Transverse colon (tissue), 4 donors: ENCODE measurements around the gene GABRG3. TPM values are rescaled to one million over a fixed set of nuclear protein-coding genes. Genes with fewer than 3 reads are reported as not detected.

Experiments
- DNase-seq: peaks from one replicate; pipeline ENCODE4 v3.0.0-alpha.2; 2019
- H3K27ac ChIP-seq, 4 donors: fragments of 200-600 bp; sonication (generic); 2 replicates each; pipeline ENCODE4 v1.5.1; 2016 to 2018; ENCODE audit warnings: inconsistent platforms in 4 of 4
- H3K27me3 ChIP-seq: fragments of 200-600 bp; sonication (generic); 2 replicates; pipeline ENCODE4 v1.5.1; 2017; ENCODE audit warnings: inconsistent platforms
- H3K36me3 ChIP-seq, 4 donors: fragments of 200-600 bp; sonication (generic); 2 replicates each; pipeline ENCODE4 v1.5.1; 2017 to 2019; ENCODE audit warnings: inconsistent platforms in 4 of 4
- H3K4me1 ChIP-seq, 4 donors: fragments of 200-600 bp; sonication (generic); 2 replicates each; pipeline ENCODE4 v1.5.1; 2017 to 2020; ENCODE audit warnings: inconsistent platforms in 4 of 4
- H3K4me3 ChIP-seq, 4 donors: fragments of 200-600 bp; sonication (generic); 1 replicate in 1 of 4; 2 replicates in 3 of 4; pipeline versions ENCODE4 v1.5.1 to v1.6.1; 2017 to 2019; ENCODE audit warnings: inconsistent platforms in 4 of 4
- H3K9me3 ChIP-seq, 2 donors: fragments of 200-600 bp; sonication (generic); 2 replicates each; pipeline ENCODE4 v1.5.1; 2017 to 2019; ENCODE audit warnings: inconsistent platforms in 2 of 2
- EP300 ChIP-seq: sonication (generic); formaldehyde crosslinking; IDR thresholded peaks from one replicate; pipeline ENCODE4 v1.6.1; 2017; ENCODE audit warnings: antibody characterized with exemption, low read depth
- POLR2A ChIP-seq: fragments of 450-650 bp; IDR thresholded peaks from one replicate; pipeline ENCODE4 v1.6.1; 2016; ENCODE audit warnings: antibody characterized with exemption, mild to moderate bottlenecking, moderate library complexity
- POLR2AphosphoS5 ChIP-seq, 3 donors: sonication (generic); formaldehyde crosslinking; IDR thresholded peaks; one replicate each; pipeline ENCODE4 v1.6.1; 2016; ENCODE audit warnings: antibody characterized with exemption in 3 of 3
- WGBS, 2 donors: methylation state at CpG; one replicate each; pipeline ENCODE4 v1.1.5; 2018; ENCODE audit warnings: low coverage in 1 of 2; 5-methylcytosine and 5-hydroxymethylcytosine counted together
- in situ Hi-C, 4 donors: fragments of 200-750 bp; cut with MboI; loops; one replicate each; pipeline versions ENCODE4 v1.15.0 to v1.15.1; 2017; ENCODE audit warnings: low sequenced_read_pairs in 3 of 4, low pct_ligation_motif_present in 1 of 4, low pct_unique_long_range_greater_than_20kb in 1 of 4
- intact Hi-C: fragments of 100-400 bp; cut with DNase I; formaldehyde crosslinking; loops from one replicate; pipeline ENCODE4 v1.15.1; 2023; ENCODE audit warnings: low total_unique reads
- total RNA-seq, 4 donors: library from RNA; depleted of rRNA; stranded (reverse); fragments of >200 nt; gene quantifications; one replicate each; pipeline ENCODE4 v1.1.0, GENCODE V29; 2016
- TF ChIP-seq, protein P1 (sequence below), 5 experiments: fragments of 200-600 bp in 3 of 5; fragments of 450-650 bp in 2 of 5; sonication (generic) in 3 of 5; IDR thresholded peaks; 1 replicate in 2 of 5; 2 replicates in 3 of 5; pipeline ENCODE4 v1.5.1; 2016 to 2017; ENCODE audit warnings: antibody characterized with exemption in 5 of 5, inconsistent platforms in 3 of 5, mild to moderate bottlenecking in 2 of 5, moderate library complexity in 1 of 5

GABRG3 gene
- total RNA-seq, 4 donors from 2014 or later, result not detected

DNA sequence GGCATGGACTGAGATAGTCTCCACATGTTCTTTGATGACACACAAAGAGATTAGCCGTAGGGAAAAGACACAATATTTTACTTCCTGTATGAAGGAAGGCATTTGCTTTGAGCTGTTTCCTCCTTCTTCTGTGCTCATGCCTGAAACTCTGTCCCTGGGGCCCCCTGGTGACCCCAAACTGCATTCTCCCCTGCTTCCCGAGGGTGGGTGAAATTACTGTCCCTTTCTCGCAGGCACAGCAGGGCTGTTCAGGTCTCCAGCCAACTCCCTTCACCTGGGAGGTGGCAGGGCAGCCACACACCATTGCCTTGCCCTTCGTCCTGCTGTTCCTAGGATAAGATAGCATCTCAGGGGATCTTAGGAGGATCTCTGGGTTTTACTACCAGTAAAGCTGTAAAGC is 79.2 kb downstream of the GABRG3 start:
- intact Hi-C loops, result no loop called here
- in situ Hi-C loops, result loop anchor here in 1 of 4 donors (25.0 kb wide), 1 partner anchor 112 kb away; no protein-coding TSS in a partner anchor
- Histone ChIP-seq H3K27me3 (no peaks in the 10 kb centered on the region), H3K4me3 (no peak overlapping the region), H3K36me3 (no peaks in the 10 kb centered on the region), H3K9me3 (no peaks in the 10 kb centered on the region), H3K4me1 (no peaks in the 10 kb centered on the region), H3K27ac (no peak overlapping the region)
- 38% methylated on average over 4 of the region's 4 CpGs; no CpG with 5 or more reads in 1 of the 2 donors for WGBS, 2 donors
- DNase-seq, result no peak
- TF ChIP-seq EP300 (no peak), POLR2A (no peak), POLR2AphosphoS5 (IDR thresholded peaks at IDR 0.05) (no peak)
- TF ChIP-seq, protein P1, sequence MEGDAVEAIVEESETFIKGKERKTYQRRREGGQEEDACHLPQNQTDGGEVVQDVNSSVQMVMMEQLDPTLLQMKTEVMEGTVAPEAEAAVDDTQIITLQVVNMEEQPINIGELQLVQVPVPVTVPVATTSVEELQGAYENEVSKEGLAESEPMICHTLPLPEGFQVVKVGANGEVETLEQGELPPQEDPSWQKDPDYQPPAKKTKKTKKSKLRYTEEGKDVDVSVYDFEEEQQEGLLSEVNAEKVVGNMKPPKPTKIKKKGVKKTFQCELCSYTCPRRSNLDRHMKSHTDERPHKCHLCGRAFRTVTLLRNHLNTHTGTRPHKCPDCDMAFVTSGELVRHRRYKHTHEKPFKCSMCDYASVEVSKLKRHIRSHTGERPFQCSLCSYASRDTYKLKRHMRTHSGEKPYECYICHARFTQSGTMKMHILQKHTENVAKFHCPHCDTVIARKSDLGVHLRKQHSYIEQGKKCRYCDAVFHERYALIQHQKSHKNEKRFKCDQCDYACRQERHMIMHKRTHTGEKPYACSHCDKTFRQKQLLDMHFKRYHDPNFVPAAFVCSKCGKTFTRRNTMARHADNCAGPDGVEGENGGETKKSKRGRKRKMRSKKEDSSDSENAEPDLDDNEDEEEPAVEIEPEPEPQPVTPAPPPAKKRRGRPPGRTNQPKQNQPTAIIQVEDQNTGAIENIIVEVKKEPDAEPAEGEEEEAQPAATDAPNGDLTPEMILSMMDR (IDR thresholded peaks at IDR 0.05), result no peak

DNA sequence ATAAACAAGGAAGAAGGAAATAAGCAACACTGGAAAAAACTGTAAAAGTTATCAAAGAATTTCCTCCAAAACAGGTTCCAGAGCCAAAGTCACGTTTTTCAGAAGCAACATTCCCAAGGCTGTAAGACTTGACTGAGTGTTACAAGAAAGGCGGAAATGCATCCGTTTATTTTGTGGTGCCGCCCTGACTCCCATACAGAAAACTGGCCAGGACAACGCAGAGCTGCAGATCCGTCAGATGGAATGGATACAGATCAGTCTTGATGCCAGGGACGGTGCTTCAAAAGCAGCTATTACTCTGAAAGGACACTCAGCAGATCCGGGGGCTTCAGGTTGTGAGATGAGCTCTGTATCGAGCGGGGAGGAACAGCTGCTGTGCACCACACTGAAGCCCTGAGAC is 83.4 kb downstream of the GABRG3 start:
- Histone ChIP-seq H3K36me3 (no peaks in the 10 kb centered on the region), H3K27me3 (no peaks in the 10 kb centered on the region), H3K9me3 (no peaks in the 10 kb centered on the region), H3K4me1 (no peaks in the 10 kb centered on the region), H3K4me3 (no peak overlapping the region), H3K27ac (no peak overlapping the region)
- DNase-seq, result no peak
- TF ChIP-seq POLR2A (no peak), POLR2AphosphoS5 (IDR thresholded peaks at IDR 0.05) (no peak), EP300 (no peak)
- TF ChIP-seq, protein P1 (IDR thresholded peaks at IDR 0.05), result no peak
- in situ Hi-C loops (loop anchor here in 1 of 4 donors (25.0 kb wide), 1 partner anchor 108 kb away; no protein-coding TSS in a partner anchor), intact Hi-C loops (no loop called here)
- 33 to 77% methylated on average over 2 to 10 of the region's 10 CpGs for WGBS, 2 donors

DNA sequence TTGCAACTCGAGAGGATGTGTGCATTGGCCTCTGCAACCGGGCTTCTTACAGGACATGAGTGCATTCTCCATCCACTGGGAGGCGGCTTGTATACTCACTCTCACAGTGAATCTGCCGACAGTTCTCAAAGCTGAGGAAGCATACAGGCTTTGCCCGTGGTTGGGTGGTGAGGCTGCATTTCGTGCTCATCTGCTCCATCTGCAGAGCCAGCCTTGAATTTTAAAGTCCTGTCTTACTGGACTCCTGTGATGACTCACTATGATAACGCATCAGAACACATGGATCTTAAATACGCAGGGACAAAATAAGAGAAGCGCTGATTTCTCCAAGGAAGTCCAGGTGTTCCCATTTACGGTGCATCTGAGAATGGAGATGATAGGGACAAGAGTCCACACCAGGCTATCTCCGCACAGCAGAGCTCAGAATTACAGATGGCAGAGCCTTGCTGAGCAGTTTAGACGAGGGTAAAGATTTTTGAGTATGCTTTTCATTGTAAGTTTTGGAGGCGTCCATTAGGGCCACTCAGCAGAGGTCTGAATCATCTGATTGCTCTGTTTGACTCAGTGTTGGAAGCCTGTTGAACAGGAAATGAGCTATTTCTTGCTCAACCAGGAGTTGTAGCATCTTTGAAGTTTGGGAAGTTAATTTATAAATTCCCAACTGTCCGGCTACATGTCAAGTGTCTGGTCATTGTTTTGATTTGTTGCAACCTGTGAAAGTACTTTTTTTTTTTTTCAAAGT is 87.1 kb downstream of the GABRG3 start:
- Histone ChIP-seq H3K9me3 (no peaks in the 10 kb centered on the region), H3K36me3 (no peaks in the 10 kb centered on the region), H3K4me3 (no peak overlapping the region), H3K27ac (no peak overlapping the region), H3K4me1 (no peaks in the 10 kb centered on the region), H3K27me3 (no peaks in the 10 kb centered on the region)
- no peak for DNase-seq
- intact Hi-C loops, result no loop called here
- WGBS, 2 donors, result 79 to 82% methylated on average over 11 to 14 of the region's 14 CpGs
- in situ Hi-C loops, result loop anchor here in 1 of 4 donors (25.0 kb wide), 1 partner anchor 104 kb away; no protein-coding TSS in a partner anchor
- no peak for TF ChIP-seq POLR2A
- TF ChIP-seq, protein P1 (IDR thresholded peaks at IDR 0.05), result no peak
- TF ChIP-seq POLR2AphosphoS5 (IDR thresholded peaks at IDR 0.05), result no peak
- no peak for TF ChIP-seq EP300

DNA sequence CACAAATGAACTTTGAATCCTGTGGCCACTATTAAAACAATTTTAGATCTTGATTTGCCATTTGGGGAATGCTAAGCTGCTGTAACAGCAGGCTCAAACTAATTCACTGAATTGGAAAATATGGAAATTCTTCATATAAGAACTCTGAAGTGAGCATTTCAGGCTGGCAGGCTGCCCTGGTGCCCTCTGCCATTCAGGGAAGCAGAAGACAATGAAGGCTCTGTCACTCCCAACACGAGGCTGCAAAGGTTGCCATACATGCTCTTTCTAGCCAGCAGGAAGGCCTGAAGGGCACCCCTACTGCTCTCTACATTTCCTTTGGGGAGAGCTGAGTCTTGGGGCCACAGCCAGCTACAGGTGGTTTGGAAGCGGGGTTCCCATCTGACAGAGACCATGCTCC is 88.0 kb downstream of the GABRG3 start:
- no peak overlapping the region for H3K27ac ChIP-seq
- H3K4me1 ChIP-seq, result no peaks in the 10 kb centered on the region
- no peaks in the 10 kb centered on the region for H3K36me3 ChIP-seq
- in situ Hi-C loops (loop anchor here in 1 of 4 donors (25.0 kb wide), 1 partner anchor 103 kb away; no protein-coding TSS in a partner anchor), intact Hi-C loops (no loop called here)
- H3K9me3 ChIP-seq, result no peaks in the 10 kb centered on the region
- DNase-seq, result no peak
- TF ChIP-seq POLR2A (no peak), POLR2AphosphoS5 (IDR thresholded peaks at IDR 0.05) (no peak), EP300 (no peak)
- TF ChIP-seq, protein P1 (IDR thresholded peaks at IDR 0.05), result no peak
- no peak overlapping the region for H3K4me3 ChIP-seq
- WGBS, 2 donors, result 46% methylated on average over 2 of the region's 2 CpGs; no CpG with 5 or more reads in 1 of the 2 donors
- no peaks in the 10 kb centered on the region for H3K27me3 ChIP-seq
